ENCODE results near the gene TAOK1. TPM values are rescaled to one million over a fixed set of nuclear protein-coding genes. Genes with fewer than 3 reads are reported as not detected.

TAOK1 gene
- total RNA-seq, 1 experiment from 2014 or later: 87.1 TPM

DNA sequence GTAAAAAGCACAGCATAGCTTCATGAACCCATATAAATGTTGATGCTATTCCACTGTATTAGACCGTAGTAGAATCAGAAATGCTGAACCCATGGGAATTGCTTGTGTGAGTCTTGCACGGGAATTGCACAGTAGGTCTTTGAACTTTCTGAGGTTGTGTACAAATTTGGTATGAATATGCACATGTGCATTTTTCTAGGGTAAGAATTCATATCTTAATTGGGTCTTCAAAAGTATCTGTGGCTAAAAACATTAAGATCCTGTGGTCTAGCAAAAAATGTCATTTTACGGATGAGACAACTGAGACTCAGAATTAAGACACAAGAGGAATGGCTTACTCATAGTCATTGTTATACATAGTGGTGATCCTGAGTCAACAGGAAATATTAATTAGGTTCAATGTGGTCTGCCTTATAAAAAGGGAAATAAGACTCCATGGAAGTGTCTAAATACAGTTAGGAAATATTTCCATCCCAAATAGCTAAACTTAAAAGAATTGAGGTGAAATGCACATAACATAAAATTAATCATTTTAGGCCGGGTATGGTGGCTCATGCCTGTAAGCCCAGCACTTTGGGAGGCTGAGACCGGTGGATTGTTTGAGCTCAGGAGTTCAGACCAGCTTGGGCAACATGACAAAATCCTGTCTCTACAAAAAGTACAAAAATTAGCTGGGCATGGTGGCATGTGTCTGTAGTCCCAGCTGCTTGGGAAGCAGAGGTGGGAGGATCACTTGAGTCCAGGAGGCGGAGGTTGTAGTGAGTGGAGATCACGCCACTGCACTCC, 22.8 kb downstream of the TAOK1 start:
- Mint-ChIP-seq H3K27me3 (ENCODE audit: low read depth) (no peaks in the 10 kb centered on the region), H3K27ac (peak overlapping the region; percentile 34; the same call in 1 of the 2 replicates), H3K9me3 (no peaks in the 10 kb centered on the region), H3K4me3 (no peak overlapping the region), H3K4me1 (peaks cover 12% of the 10 kb centered on the region), H3K36me3 (no peaks in the 10 kb centered on the region; the same call in 1 of the 2 replicates)
- CTCF ChIA-PET: interaction anchor here (0.6 kb wide), 1 partner anchor 43 kb away, joined by 3 read pairs; no protein-coding TSS in a partner anchor
- DNase-seq (ENCODE audit: low spot score): no peak
- TF ChIP-seq FOXP1 (CRISPR knock-in tag; IDR thresholded peaks at IDR 0.05; ENCODE audit: borderline replicate concordance): no peak
- no peak for TF ChIP-seq OVOL2 (CRISPR knock-in tag; IDR thresholded peaks at IDR 0.05; ENCODE audit: borderline replicate concordance)
- no peak for TF ChIP-seq IRF1 (CRISPR knock-in tag; IDR thresholded peaks at IDR 0.05)
- TF ChIP-seq, protein P1, sequence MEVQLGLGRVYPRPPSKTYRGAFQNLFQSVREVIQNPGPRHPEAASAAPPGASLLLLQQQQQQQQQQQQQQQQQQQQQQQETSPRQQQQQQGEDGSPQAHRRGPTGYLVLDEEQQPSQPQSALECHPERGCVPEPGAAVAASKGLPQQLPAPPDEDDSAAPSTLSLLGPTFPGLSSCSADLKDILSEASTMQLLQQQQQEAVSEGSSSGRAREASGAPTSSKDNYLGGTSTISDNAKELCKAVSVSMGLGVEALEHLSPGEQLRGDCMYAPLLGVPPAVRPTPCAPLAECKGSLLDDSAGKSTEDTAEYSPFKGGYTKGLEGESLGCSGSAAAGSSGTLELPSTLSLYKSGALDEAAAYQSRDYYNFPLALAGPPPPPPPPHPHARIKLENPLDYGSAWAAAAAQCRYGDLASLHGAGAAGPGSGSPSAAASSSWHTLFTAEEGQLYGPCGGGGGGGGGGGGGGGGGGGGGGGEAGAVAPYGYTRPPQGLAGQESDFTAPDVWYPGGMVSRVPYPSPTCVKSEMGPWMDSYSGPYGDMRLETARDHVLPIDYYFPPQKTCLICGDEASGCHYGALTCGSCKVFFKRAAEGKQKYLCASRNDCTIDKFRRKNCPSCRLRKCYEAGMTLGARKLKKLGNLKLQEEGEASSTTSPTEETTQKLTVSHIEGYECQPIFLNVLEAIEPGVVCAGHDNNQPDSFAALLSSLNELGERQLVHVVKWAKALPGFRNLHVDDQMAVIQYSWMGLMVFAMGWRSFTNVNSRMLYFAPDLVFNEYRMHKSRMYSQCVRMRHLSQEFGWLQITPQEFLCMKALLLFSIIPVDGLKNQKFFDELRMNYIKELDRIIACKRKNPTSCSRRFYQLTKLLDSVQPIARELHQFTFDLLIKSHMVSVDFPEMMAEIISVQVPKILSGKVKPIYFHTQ (CRISPR knock-in tag; IDR thresholded peaks at IDR 0.05): no peak
- TF ChIP-seq ATF1 (CRISPR knock-in tag; IDR thresholded peaks at IDR 0.05): no peak
- TF ChIP-seq NFE2L1 (CRISPR knock-in tag; IDR thresholded peaks at IDR 0.05): no peak
- no peak for TF ChIP-seq ZNF317 (CRISPR knock-in tag; IDR thresholded peaks at IDR 0.05; ENCODE audit: borderline replicate concordance, low read depth)
- TF ChIP-seq, protein P2, sequence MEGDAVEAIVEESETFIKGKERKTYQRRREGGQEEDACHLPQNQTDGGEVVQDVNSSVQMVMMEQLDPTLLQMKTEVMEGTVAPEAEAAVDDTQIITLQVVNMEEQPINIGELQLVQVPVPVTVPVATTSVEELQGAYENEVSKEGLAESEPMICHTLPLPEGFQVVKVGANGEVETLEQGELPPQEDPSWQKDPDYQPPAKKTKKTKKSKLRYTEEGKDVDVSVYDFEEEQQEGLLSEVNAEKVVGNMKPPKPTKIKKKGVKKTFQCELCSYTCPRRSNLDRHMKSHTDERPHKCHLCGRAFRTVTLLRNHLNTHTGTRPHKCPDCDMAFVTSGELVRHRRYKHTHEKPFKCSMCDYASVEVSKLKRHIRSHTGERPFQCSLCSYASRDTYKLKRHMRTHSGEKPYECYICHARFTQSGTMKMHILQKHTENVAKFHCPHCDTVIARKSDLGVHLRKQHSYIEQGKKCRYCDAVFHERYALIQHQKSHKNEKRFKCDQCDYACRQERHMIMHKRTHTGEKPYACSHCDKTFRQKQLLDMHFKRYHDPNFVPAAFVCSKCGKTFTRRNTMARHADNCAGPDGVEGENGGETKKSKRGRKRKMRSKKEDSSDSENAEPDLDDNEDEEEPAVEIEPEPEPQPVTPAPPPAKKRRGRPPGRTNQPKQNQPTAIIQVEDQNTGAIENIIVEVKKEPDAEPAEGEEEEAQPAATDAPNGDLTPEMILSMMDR (IDR thresholded peaks at IDR 0.05): no peak
- no peak for TF ChIP-seq ZNF138 (CRISPR knock-in tag; conservative IDR thresholded peaks at IDR 0.05)
- TF ChIP-seq ETV6 (CRISPR knock-in tag; IDR thresholded peaks at IDR 0.05): no peak
- no peak for TF ChIP-seq ZNF532 (CRISPR knock-in tag; IDR thresholded peaks at IDR 0.05; ENCODE audit: borderline replicate concordance)
- TF ChIP-seq, protein P3, sequence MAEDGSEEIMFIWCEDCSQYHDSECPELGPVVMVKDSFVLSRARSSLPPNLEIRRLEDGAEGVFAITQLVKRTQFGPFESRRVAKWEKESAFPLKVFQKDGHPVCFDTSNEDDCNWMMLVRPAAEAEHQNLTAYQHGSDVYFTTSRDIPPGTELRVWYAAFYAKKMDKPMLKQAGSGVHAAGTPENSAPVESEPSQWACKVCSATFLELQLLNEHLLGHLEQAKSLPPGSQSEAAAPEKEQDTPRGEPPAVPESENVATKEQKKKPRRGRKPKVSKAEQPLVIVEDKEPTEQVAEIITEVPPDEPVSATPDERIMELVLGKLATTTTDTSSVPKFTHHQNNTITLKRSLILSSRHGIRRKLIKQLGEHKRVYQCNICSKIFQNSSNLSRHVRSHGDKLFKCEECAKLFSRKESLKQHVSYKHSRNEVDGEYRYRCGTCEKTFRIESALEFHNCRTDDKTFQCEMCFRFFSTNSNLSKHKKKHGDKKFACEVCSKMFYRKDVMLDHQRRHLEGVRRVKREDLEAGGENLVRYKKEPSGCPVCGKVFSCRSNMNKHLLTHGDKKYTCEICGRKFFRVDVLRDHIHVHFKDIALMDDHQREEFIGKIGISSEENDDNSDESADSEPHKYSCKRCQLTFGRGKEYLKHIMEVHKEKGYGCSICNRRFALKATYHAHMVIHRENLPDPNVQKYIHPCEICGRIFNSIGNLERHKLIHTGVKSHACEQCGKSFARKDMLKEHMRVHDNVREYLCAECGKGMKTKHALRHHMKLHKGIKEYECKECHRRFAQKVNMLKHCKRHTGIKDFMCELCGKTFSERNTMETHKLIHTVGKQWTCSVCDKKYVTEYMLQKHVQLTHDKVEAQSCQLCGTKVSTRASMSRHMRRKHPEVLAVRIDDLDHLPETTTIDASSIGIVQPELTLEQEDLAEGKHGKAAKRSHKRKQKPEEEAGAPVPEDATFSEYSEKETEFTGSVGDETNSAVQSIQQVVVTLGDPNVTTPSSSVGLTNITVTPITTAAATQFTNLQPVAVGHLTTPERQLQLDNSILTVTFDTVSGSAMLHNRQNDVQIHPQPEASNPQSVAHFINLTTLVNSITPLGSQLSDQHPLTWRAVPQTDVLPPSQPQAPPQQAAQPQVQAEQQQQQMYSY (CRISPR knock-in tag; IDR thresholded peaks at IDR 0.05): no peak
- POLR2A ChIA-PET: no interaction called here
- ATAC-seq: no peak
